OCI-LY7 (cell line): Measurements from ENCODE around the gene FAM78B. TPM values are rescaled to one million over a fixed set of nuclear protein-coding genes. Genes with fewer than 3 reads are reported as not detected.

Experiments
- BruUV-seq: library from RNA; stranded (reverse); fragments of 400-500 nt; replicated peaks from 2 replicates; lab custom pipeline; 2021; lab: Mats Ljungman, UMichigan
- CTCF ChIA-PET: fragments of 300-600 bp; sonication (Branson Sonifier 250); formaldehyde crosslinking; loops from one replicate; lab custom pipeline; 2022; ENCODE audit warnings: antibody characterized with exemption; ENCODE audit not compliant: unreplicated experiment; lab: Charles Lee
- POLR2A ChIA-PET: fragments of 300-600 bp; sonication (Branson Sonifier 250); formaldehyde crosslinking; loops from one replicate; lab custom pipeline; 2022; ENCODE audit warnings: antibody characterized with exemption; lab: Charles Lee
- DNase-seq: peaks from one replicate; pipeline ENCODE4 v3.0.0-alpha.2; 2015; ENCODE audit warnings: low spot score
- H2AFZ ChIP-seq: fragments of 200-600 bp; sonication (generic), shearing (Covaris generic); 2 replicates; pipeline ENCODE4 v1.6.1; 2014; ENCODE audit warnings: mild to moderate bottlenecking, antibody characterized with exemption, low read length, moderate library complexity
- H3K27ac ChIP-seq: fragments of 200-600 bp; sonication (generic); 2 replicates; pipeline ENCODE4 v1.5.1; 2014; ENCODE audit warnings: mixed run types, low read depth, mild to moderate bottlenecking, moderate library complexity, low read length, inconsistent platforms; ENCODE audit not compliant: poor library complexity, severe bottlenecking
- H3K36me3 ChIP-seq: fragments of 200-600 bp; sonication (generic); 2 replicates; pipeline ENCODE4 v1.6.1; 2014; ENCODE audit warnings: mild to moderate bottlenecking, antibody characterized with exemption, low read length, moderate library complexity, mixed read lengths; ENCODE audit not compliant: insufficient read depth
- H3K4me1 ChIP-seq: fragments of 200-600 bp; sonication (generic); 2 replicates; pipeline ENCODE4 v1.5.1; 2014; ENCODE audit warnings: mild to moderate bottlenecking, low read length; ENCODE audit not compliant: insufficient read depth, poor library complexity, severe bottlenecking
- H3K4me2 ChIP-seq: fragments of 200-600 bp; sonication (generic); 2 replicates; pipeline ENCODE4 v1.6.1; 2014; ENCODE audit warnings: mild to moderate bottlenecking, low read length
- H3K4me3 ChIP-seq: fragments of 200-600 bp; sonication (generic); 2 replicates; pipeline ENCODE4 v1.5.1; 2014; ENCODE audit warnings: mild to moderate bottlenecking, low read depth, low read length; ENCODE audit not compliant: poor library complexity, severe bottlenecking
- H3K79me2 ChIP-seq: fragments of 200-600 bp; sonication (generic); 2 replicates; pipeline ENCODE4 v1.6.1; 2016; ENCODE audit warnings: low read depth, mild to moderate bottlenecking, low read length, moderate library complexity, mixed read lengths; ENCODE audit not compliant: insufficient read depth
- H3K9me2 ChIP-seq: fragments of 200-600 bp; sonication (generic); 2 replicates; pipeline ENCODE4 v1.6.1; 2016; ENCODE audit warnings: mild to moderate bottlenecking, low read length, mixed read lengths; ENCODE audit not compliant: insufficient read depth
- H3K9me3 ChIP-seq: fragments of 200-600 bp; sonication (generic); 2 replicates; pipeline ENCODE4 v1.6.1; 2014; ENCODE audit warnings: mild to moderate bottlenecking, mixed run types, low read length, mixed read lengths
- H4K20me1 ChIP-seq: fragments of 200-600 bp; sonication (generic); 2 replicates; pipeline ENCODE4 v1.6.1; 2014; ENCODE audit warnings: mild to moderate bottlenecking, antibody characterized with exemption, low read length, moderate library complexity, mixed read lengths; ENCODE audit not compliant: insufficient read depth
- CTCF ChIP-seq: fragments of 200-600 bp; sonication (generic); conservative IDR thresholded peaks from 2 replicates; pipeline ENCODE4 v1.5.1; 2014; ENCODE audit warnings: mild to moderate bottlenecking, antibody characterized with exemption, low read length, moderate library complexity, mixed read lengths
- EZH2phosphoT487 ChIP-seq: fragments of 200-600 bp; sonication (generic); IDR thresholded peaks from 2 replicates; pipeline ENCODE4 v1.6.1; 2018; ENCODE audit warnings: low read depth, borderline replicate concordance, mild to moderate bottlenecking, mixed run types, antibody characterized with exemption, low read length, moderate library complexity, mixed read lengths
- intact Hi-C: fragments of 100-400 bp; cut with micrococcal nuclease; formaldehyde crosslinking; loops from one replicate; pipeline ENCODE4 v1.10.0; 2022; ENCODE audit not compliant: unreplicated experiment
- microRNA-seq: library from miRNA; unstranded; fragments of <30 nt; microRNA quantifications from one replicate; pipeline ENCODE4 v1.2.0, GENCODE V29; 2022; ENCODE audit warnings: borderline replicate concordance
- small RNA-seq: library from RNA; depleted of rRNA; stranded (forward); fragments of <200 nt; gene quantifications from one replicate; pipeline ENCODE3, GENCODE V24; 2014
- total RNA-seq, 2 experiments: library from RNA; depleted of rRNA in 1 of 2; stranded (reverse); fragments of >200 nt in 1 of 2; shearing (Covaris generic) in 1 of 2; gene quantifications; 2 replicates each; pipeline ENCODE4 v1.2.3, GENCODE V29; 2014 to 2022

FAM78B gene
- total RNA-seq, 2 experiments from 2014 or later, result not detected

- Histone ChIP-seq H3K4me1 (no peaks in the 10 kb centered on the region), H3K4me2 (no peak overlapping the region), H3K4me3 (no peak overlapping the region), H3K27ac (no peak overlapping the region), H3K9me3 (no peaks in the 10 kb centered on the region), H3K9me2 (no peaks in the 10 kb centered on the region), H3K79me2 (no peaks in the 10 kb centered on the region), H4K20me1 (no peaks in the 10 kb centered on the region), H2AFZ (no peak overlapping the region), H3K36me3 (no peaks in the 10 kb centered on the region)
- ChIA-PET CTCF (no interaction called here), POLR2A (no interaction called here)
- no TSS peak for BruUV-seq
- TF ChIP-seq EZH2phosphoT487, result no peak
- TF ChIP-seq CTCF, result no peak
- no peak for DNase-seq
- intact Hi-C loops, result no loop called here
These were observed 146.6 kb downstream of the FAM78B start for GRCh38 chr1:166020210-166020609.

Small RNA genes lying within 50 kb of the gene (microRNA-seq; reads per million reads assigned to microRNA genes)
- gene MIR921, result not detected

Small RNA genes lying within 50 kb of the gene (small RNA-seq; reads per million reads assigned to genes)
- not detected for gene MIR921
- gene RNA5SP64, result 0.16 reads per million
